Peyer's patch (tissue), 4 donors: ENCODE measurements around the gene B4GALT1.

Experiments
- CTCF ChIP-seq, 6 experiments: fragments of 450-650 bp in 4 of 6; fragments of 200-600 bp in 2 of 6; sonication (generic) in 1 of 6; IDR thresholded peaks; one replicate each; pipeline ENCODE4 v1.5.1; 2017 to 2019; ENCODE audit warnings: antibody characterized with exemption in 6 of 6, mild to moderate bottlenecking in 3 of 6, moderate library complexity in 1 of 6
- POLR2A ChIP-seq, 2 donors: fragments of 450-650 bp; IDR thresholded peaks; one replicate each; pipeline ENCODE4 v1.5.1; 2017; ENCODE audit warnings: antibody characterized with exemption in 2 of 2, mild to moderate bottlenecking in 2 of 2, moderate library complexity in 2 of 2

- TF ChIP-seq CTCF (IDR thresholded peaks at IDR 0.05): no peak
- no peak for TF ChIP-seq POLR2A (IDR thresholded peaks at IDR 0.05)
Measured at GRCh38 chr9:33144551-33144950, 22.6 kb downstream of the B4GALT1 start.
